CD14-positive monocyte (primary cell): ENCODE results near the gene CFHR4. TPM values are rescaled to one million over a fixed set of nuclear protein-coding genes. Genes with fewer than 3 reads are reported as not detected.

Source experiments
- DNase-seq, 3 donors: peaks; one replicate each; pipeline ENCODE4 v3.0.0-alpha.2; 2011 to 2022
- H2AFZ ChIP-seq: 2 replicates; pipeline ENCODE4 v1.6.0; 2012; ENCODE audit warnings: mild to moderate bottlenecking, low read depth, low read length, inconsistent platforms; ENCODE audit not compliant: insufficient read depth, poor library complexity, severe bottlenecking
- H3K27ac ChIP-seq, 2 donors: 1 replicate in 1 of 2; 2 replicates in 1 of 2; pipeline ENCODE4 v1.5.1; 2012 to 2013; ENCODE audit warnings: low read length in 2 of 2, control low read depth in 1 of 2, inconsistent platforms in 1 of 2, low read depth in 1 of 2, mild to moderate bottlenecking in 1 of 2
- H3K27me3 ChIP-seq, 2 donors: one replicate each; pipeline versions ENCODE4 v1.6.0 to v1.6.1; 2011 to 2013; ENCODE audit warnings: low read length in 2 of 2; ENCODE audit not compliant: control insufficient read depth in 2 of 2, insufficient read depth in 2 of 2
- H3K36me3 ChIP-seq, 2 donors: replicated peaks in 1 of 2; 1 replicate in 1 of 2; 2 replicates in 1 of 2; pipeline versions ENCODE4 v1.5.1 to v1.6.1; 2012 to 2013; ENCODE audit warnings: low read length in 2 of 2, control low read depth in 1 of 2, inconsistent platforms in 1 of 2, mild to moderate bottlenecking in 1 of 2; ENCODE audit not compliant: insufficient read depth in 2 of 2, control insufficient read depth in 1 of 2
- H3K4me1 ChIP-seq, 2 donors: 1 replicate in 1 of 2; 2 replicates in 1 of 2; pipeline versions ENCODE4 v1.5.1 to v1.6.1; 2012 to 2013; ENCODE audit warnings: low read length in 2 of 2, control low read depth in 1 of 2, inconsistent platforms in 1 of 2, mild to moderate bottlenecking in 1 of 2, moderate library complexity in 1 of 2; ENCODE audit not compliant: insufficient read depth in 2 of 2, control insufficient read depth in 1 of 2
- H3K4me2 ChIP-seq: replicated peaks from 2 replicates; pipeline ENCODE3; 2012; ENCODE audit warnings: low read length, moderate library complexity, mild to moderate bottlenecking; ENCODE audit not compliant: poor library complexity, severe bottlenecking; ENCODE audit errors: extremely low read depth
- H3K4me3 ChIP-seq, 3 experiments: fragments of 200-600 bp in 1 of 3; sonication (generic) in 1 of 3; replicated peaks in 1 of 3; 1 replicate in 2 of 3; 2 replicates in 1 of 3; pipeline ENCODE4 v1.5.1; 2011 to 2013; ENCODE audit warnings: low read length in 3 of 3, mild to moderate bottlenecking in 3 of 3, control low read depth in 2 of 3, low read depth in 2 of 3, inconsistent platforms in 1 of 3, moderate library complexity in 1 of 3
- H3K79me2 ChIP-seq: 2 replicates; pipeline ENCODE4 v1.6.0; 2012; ENCODE audit warnings: mild to moderate bottlenecking, control low read depth, inconsistent platforms, low read length, moderate library complexity; ENCODE audit not compliant: insufficient read depth
- H3K9ac ChIP-seq: 2 replicates; pipeline ENCODE4 v1.6.0; 2017; ENCODE audit warnings: low read length, mild to moderate bottlenecking; ENCODE audit not compliant: insufficient read depth, poor library complexity, severe bottlenecking
- H3K9me3 ChIP-seq, 2 donors: replicated peaks in 1 of 2; 1 replicate in 1 of 2; 2 replicates in 1 of 2; pipeline versions ENCODE4 v1.5.1 to v1.6.1; 2012 to 2013; ENCODE audit warnings: low read length in 2 of 2, control low read depth in 1 of 2; ENCODE audit not compliant: control insufficient read depth in 1 of 2, insufficient read depth in 1 of 2
- H4K20me1 ChIP-seq: 2 replicates; pipeline ENCODE4 v1.6.0; 2012; ENCODE audit warnings: mild to moderate bottlenecking, low read length, control low read depth, moderate library complexity; ENCODE audit not compliant: insufficient read depth
- H3K27ac Mint-ChIP-seq, 7 donors: one replicate each; pipeline ENCODE4 v1.8.0; 2020; ENCODE audit warnings: mild to moderate bottlenecking in 7 of 7, mixed read lengths in 7 of 7, moderate library complexity in 6 of 7, inconsistent platforms in 2 of 7
- H3K27me3 Mint-ChIP-seq, 3 donors: one replicate each; pipeline ENCODE4 v1.8.0; 2021 to 2022; ENCODE audit warnings: low read depth in 3 of 3, mild to moderate bottlenecking in 3 of 3, mixed read lengths in 3 of 3, moderate library complexity in 3 of 3, inconsistent platforms in 1 of 3
- H3K36me3 Mint-ChIP-seq, 2 donors: one replicate each; pipeline ENCODE4 v1.8.0; 2020; ENCODE audit warnings: mixed read lengths in 2 of 2, inconsistent platforms in 1 of 2, mild to moderate bottlenecking in 1 of 2
- H3K4me1 Mint-ChIP-seq: one replicate; pipeline ENCODE4 v1.8.0; 2020; ENCODE audit warnings: mild to moderate bottlenecking, mixed read lengths
- H3K4me3 Mint-ChIP-seq, 2 donors: one replicate each; pipeline ENCODE4 v1.8.0; 2020; ENCODE audit warnings: mild to moderate bottlenecking in 2 of 2, mixed read lengths in 2 of 2, moderate library complexity in 1 of 2
- H3K9me3 Mint-ChIP-seq, 7 donors: one replicate each; pipeline ENCODE4 v1.8.0; 2020 to 2022; ENCODE audit warnings: mixed read lengths in 7 of 7, mild to moderate bottlenecking in 6 of 7, moderate library complexity in 6 of 7, inconsistent platforms in 2 of 7
- CTCF ChIP-seq: fragments of 200-600 bp; IDR thresholded peaks from one replicate; pipeline ENCODE4 v1.8.0; 2022; ENCODE audit warnings: antibody characterized with exemption, mild to moderate bottlenecking
- WGBS: methylation state at CpG from one replicate; pipeline ENCODE4 v1.1.5; 2013; ENCODE audit warnings: missing lambda C conversion rate; ENCODE audit not compliant: insufficient coverage; 5-methylcytosine and 5-hydroxymethylcytosine counted together
- intact Hi-C, 2 donors: fragments of 100-400 bp; cut with micrococcal nuclease; formaldehyde crosslinking; loops; one replicate each; pipeline versions ENCODE4 v1.15.0 to v1.15.1; 2023
- polyA plus RNA-seq, 3 donors: library from polyadenylated mRNA; depleted of rRNA in 1 of 3; unstranded in 2 of 3; stranded (reverse) in 1 of 3; fragments of 300-500 nt in 2 of 3; fragments of >200 nt in 1 of 3; fragmentation: Illumina TruSeq in 2 of 3; gene quantifications; 1 replicate in 2 of 3; 2 replicates in 1 of 3; pipeline ENCODE4 v1.2.3, GENCODE V29; 2012 to 2021

CFHR4 gene
- polyA plus RNA-seq, 3 donors: not detected

- no peaks in the 10 kb centered on the region for H3K4me1 Mint-ChIP-seq
- peaks cover 0 to 5% (median 2%) of the 10 kb centered on the region in 7 donors for H3K9me3 Mint-ChIP-seq
- intact Hi-C loops: no loop called here
Observed at GRCh38 chr1:196896355-196896754, 8.5 kb downstream of the CFHR4 start.

DNA sequence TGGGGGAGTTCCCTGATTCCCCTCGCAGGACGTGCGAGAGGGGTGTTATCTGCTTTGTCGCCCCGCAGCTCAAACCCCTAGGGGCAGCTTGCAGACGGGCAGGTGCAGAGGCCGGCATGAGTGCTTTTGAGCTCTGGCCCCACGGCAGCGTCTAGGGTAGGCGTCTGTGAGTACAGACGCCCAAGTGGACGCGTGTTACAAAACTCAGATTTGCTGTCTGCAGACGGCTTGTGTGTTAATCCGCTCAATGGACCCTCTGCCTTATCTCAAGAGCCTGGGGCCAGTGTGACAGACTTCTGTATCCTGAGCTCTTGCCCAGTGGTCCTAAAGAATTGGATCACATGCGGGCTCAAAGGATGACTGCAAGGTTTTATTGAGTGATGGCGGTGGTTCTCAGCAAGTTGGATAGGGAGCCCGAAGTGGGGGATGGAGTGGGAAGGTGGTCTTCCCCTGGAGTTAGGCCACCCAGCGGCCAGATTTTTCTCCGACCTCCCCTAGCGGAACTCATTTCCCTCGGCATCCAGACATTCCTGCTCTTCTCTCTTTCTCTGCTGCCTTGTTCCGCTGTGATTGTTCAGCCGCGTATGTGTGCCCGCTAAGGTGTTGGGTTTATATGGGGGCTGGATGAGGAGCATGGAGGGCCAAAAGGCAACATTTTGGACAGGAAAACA lies 9.4 kb downstream of the CFHR4 start:
- WGBS: 23% methylated on average over 17 of the region's 26 CpGs
- Histone ChIP-seq H3K9ac (no peak overlapping the region), H3K4me1 (no peaks in the 10 kb centered on the region), H3K27me3 (peaks cover 0 to 9% of the 10 kb centered on the region in 2 donors), H3K4me2 (no peak overlapping the region), H4K20me1 (no peaks in the 10 kb centered on the region), H3K36me3 (no peaks in the 10 kb centered on the region), H3K79me2 (no peaks in the 10 kb centered on the region), H3K27ac (no peak overlapping the region), H2AFZ (no peak overlapping the region), H3K4me3 (no peak overlapping the region), H3K9me3 (no peaks in the 10 kb centered on the region)
- Mint-ChIP-seq H3K27ac (no peak overlapping the region), H3K4me3 (no peak overlapping the region), H3K27me3 (peaks cover 7 to 15% (median 9%) of the 10 kb centered on the region in 3 donors), H3K9me3 (peaks cover 0 to 5% (median 2%) of the 10 kb centered on the region in 7 donors), H3K4me1 (no peaks in the 10 kb centered on the region), H3K36me3 (no peaks in the 10 kb centered on the region)
- intact Hi-C loops: no loop called here
- no peak for TF ChIP-seq CTCF
- DNase-seq: no peak

More at GRCh38 chr1:196896355-196896754, 8.5 kb downstream of the CFHR4 start:
- WGBS: 0% methylated on average over 1 of the region's 8 CpGs
- Mint-ChIP-seq H3K36me3 (no peaks in the 10 kb centered on the region), H3K27me3 (peaks cover 7 to 15% (median 9%) of the 10 kb centered on the region in 3 donors), H3K4me3 (no peak overlapping the region), H3K27ac (no peak overlapping the region)
- no peak overlapping the region for H3K27ac ChIP-seq
- H3K27me3 ChIP-seq: peaks cover 0 to 9% of the 10 kb centered on the region in 2 donors
- no peaks in the 10 kb centered on the region for H3K36me3 ChIP-seq
- H3K9me3 ChIP-seq: no peaks in the 10 kb centered on the region
- H4K20me1 ChIP-seq: no peaks in the 10 kb centered on the region
- DNase-seq: no peak
- H3K9ac ChIP-seq: no peak overlapping the region
- no peak overlapping the region for H3K4me3 ChIP-seq
- H2AFZ ChIP-seq: no peak overlapping the region
- H3K79me2 ChIP-seq: no peaks in the 10 kb centered on the region
- TF ChIP-seq CTCF: no peak
- H3K4me1 ChIP-seq: no peaks in the 10 kb centered on the region
- H3K4me2 ChIP-seq: no peak overlapping the region
